ENCODE data around the gene MVB12B.

The MVB12B gene

DNA sequence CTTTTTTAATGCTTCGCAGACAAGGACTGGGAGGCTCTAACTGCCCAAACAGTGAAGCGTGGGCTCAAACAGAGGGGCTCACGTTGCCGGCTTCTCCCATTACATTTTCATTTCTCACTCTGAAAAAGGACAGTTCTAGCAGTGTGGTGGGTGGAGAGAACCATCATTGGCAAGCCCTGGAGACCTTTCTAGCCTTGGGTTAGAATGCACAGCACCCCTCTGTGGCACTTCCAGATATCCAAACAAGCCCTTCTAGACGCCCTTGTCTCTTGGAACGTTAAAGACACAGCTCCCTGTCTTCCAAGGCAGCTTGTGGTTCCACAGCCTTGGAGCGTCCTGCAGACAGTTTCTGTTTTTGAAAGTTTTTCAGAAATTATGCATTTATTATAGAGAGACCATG lies 52.1 kb downstream of the MVB12B start:
- no peak for DNase-seq (ENCODE audit: low spot score)

DNA sequence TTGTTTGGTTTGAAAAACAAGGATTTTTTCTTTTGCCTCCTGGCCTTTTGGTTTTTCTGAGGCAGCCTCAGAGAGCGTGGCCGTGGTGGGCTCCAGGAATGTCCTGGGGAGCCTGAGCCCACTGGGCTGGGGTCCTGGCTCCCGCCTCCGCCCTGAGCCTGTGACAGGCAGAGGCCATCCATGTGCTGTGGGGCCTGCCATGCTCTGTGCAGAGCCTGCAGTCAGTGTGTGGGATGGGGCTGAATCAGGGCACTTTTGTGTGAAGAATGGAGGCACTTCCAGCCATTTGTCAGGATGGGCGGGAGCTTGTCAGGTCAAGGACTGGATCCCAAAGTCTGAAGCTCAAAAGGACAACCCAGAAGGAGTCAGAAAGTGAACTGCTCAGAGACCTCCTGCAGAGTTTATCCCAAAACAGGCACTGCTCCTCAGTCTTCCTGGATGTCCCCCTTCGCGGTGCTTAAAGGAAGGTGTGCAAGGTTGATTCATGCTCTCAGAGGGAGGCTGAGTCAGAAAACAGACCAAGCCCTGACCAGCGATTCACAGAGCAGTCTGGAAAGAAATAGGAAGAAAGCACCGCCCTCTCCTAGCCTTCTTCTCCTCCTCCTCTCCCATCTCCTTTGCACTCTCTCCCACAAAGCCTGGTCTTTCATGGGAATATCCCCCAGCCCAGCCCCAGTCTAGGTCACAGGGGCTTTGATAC lies 53.2 kb downstream of the MVB12B start:
- CTCF ChIA-PET, result interaction anchor here (0.7 to 1.5 kb wide), 2 partner anchors 18 to 78 kb away, joined by 3 to 5 read pairs; no protein-coding TSS in a partner anchor

More for the DNA sequence above, 52.1 kb downstream of the MVB12B start:
- ChIA-PET POLR2A (ENCODE audit: low non-redundant PET) (no interaction called here), CTCF (interaction anchor here (0.8 kb wide), 1 partner anchor 821 kb away, joined by 3 read pairs; no protein-coding TSS in a partner anchor)
- TF ChIP-seq, protein P1, sequence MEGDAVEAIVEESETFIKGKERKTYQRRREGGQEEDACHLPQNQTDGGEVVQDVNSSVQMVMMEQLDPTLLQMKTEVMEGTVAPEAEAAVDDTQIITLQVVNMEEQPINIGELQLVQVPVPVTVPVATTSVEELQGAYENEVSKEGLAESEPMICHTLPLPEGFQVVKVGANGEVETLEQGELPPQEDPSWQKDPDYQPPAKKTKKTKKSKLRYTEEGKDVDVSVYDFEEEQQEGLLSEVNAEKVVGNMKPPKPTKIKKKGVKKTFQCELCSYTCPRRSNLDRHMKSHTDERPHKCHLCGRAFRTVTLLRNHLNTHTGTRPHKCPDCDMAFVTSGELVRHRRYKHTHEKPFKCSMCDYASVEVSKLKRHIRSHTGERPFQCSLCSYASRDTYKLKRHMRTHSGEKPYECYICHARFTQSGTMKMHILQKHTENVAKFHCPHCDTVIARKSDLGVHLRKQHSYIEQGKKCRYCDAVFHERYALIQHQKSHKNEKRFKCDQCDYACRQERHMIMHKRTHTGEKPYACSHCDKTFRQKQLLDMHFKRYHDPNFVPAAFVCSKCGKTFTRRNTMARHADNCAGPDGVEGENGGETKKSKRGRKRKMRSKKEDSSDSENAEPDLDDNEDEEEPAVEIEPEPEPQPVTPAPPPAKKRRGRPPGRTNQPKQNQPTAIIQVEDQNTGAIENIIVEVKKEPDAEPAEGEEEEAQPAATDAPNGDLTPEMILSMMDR (conservative IDR thresholded peaks at IDR 0.05; ENCODE audit: low read depth), result no peak
- no peak overlapping the region for H3K27ac ChIP-seq

DNA sequence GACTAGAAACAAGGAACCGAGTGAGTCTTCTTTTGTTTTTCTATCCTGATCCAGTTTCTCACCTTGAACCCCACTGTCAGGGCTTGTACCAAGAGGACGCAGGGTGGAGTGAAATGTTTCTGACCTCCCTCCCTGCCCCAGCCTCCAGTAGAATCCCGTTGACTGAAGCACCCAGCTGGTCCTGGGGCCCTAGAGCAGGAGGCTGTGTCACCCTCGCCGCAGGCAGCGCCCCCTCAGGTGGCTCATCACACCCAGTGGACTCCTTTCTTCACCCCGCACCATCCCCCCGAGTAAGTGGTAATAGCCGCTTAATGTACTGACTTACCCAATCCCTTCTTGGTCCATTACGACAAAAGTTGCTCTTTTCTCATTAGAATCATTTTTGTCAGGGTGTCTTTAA lies 53.8 kb downstream of the MVB12B start:
- ChIA-PET CTCF (interaction anchor here (1.5 kb wide), 1 partner anchor 78 kb away, joined by 5 read pairs; no protein-coding TSS in a partner anchor), POLR2A (ENCODE audit: low non-redundant PET) (no interaction called here)
- TF ChIP-seq, protein P1 (conservative IDR thresholded peaks at IDR 0.05; ENCODE audit: low read depth), result no peak
- H3K27ac ChIP-seq, result no peak overlapping the region
- no peak for DNase-seq (ENCODE audit: low spot score)

More for the DNA sequence above, 53.2 kb downstream of the MVB12B start:
- POLR2A ChIA-PET (ENCODE audit: low non-redundant PET), result no interaction called here
- no peak for DNase-seq (ENCODE audit: low spot score)
- H3K27ac ChIP-seq, result no peak overlapping the region
- TF ChIP-seq, protein P1 (conservative IDR thresholded peaks at IDR 0.05; ENCODE audit: low read depth), result no peak

DNA sequence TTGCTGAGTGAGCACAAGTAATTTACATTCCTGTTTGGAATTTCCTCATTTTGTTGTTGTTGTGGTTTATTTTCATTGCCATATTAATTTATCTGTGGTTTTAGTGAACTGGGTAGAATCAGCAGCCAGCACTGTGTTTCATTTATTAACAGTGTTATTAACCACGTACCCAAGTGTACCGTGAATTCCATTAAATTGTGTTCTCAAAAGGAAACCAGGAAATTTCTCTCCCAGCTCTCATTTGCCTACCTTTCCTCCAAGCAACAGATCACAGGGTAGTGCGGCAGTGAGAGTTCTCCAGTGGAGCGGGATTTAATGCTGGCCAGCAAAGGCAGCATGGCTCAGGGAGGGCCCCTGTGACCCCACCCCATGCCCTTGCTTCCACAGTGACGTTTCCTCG lies 54.6 kb downstream of the MVB12B start:
- H3K27ac ChIP-seq, result no peak overlapping the region
- TF ChIP-seq, protein P1 (conservative IDR thresholded peaks at IDR 0.05; ENCODE audit: low read depth), result no peak
- ChIA-PET CTCF (interaction anchor here (1.5 kb wide), 1 partner anchor 79 kb away, joined by 5 read pairs; no protein-coding TSS in a partner anchor), POLR2A (ENCODE audit: low non-redundant PET) (no interaction called here)
- no peak for DNase-seq (ENCODE audit: low spot score)

DNA sequence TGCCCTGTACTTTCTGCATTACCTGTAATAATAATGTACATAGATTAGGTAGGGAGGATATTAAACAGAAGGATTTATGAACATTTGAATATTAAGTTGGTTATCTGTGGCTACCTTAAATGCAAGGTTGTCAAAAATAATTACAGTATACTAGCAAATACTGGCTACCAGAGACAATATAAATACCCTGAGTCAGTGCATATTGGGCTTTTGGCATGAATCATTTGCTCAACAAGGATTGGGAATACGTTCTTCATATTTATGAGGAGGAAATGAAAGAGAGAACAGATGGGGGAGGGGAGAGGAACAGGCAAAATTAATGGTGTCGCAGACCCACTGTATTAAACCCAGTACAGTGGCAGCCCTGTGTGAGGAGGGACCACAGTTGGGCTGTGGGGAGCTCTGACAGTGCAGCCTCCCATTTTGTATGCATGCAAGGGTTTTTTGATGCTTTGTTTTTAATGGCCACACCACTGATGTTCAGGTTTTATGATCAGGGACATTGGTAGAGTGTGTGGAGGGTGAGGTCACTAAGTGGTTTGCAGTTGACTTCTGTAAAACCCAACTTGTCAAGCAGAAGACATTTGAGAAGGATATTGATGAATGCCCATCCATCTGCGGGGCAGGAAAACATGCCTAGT lies 56.9 kb downstream of the MVB12B start:
- no peak overlapping the region for H3K27ac ChIP-seq
- ChIA-PET CTCF (no interaction called here), POLR2A (ENCODE audit: low non-redundant PET) (no interaction called here)
- TF ChIP-seq, protein P1 (conservative IDR thresholded peaks at IDR 0.05; ENCODE audit: low read depth), result no peak
- DNase-seq (ENCODE audit: low spot score), result no peak

DNA sequence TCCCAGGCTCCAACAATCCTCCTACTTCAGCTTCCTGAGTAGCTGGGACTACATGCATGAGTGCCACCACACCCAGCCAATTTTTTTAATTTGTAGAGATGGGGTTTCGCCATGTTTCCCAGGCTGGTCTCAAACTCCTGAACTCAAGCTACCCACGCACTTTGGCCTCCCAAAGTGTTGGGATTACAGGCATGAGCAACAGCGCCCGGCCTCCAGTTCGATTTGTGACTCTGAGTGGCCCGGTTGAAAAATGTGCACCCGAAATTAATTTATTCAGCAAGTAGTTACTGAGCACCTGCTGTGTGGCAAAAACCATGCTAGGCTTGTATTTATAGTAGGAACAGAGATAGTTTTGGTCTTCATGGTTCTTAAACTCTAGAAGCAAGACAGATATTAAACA lies 58.3 kb downstream of the MVB12B start:
- ChIA-PET CTCF (no interaction called here), POLR2A (ENCODE audit: low non-redundant PET) (no interaction called here)
- no peak overlapping the region for H3K27ac ChIP-seq
- no peak for DNase-seq (ENCODE audit: low spot score)
- TF ChIP-seq, protein P1 (conservative IDR thresholded peaks at IDR 0.05; ENCODE audit: low read depth), result no peak

Measured in RWPE1 (cell line).